H9 (cell line): ENCODE results near the gene ARHGEF5. TPM values are rescaled to one million over a fixed set of nuclear protein-coding genes. Genes with fewer than 3 reads are reported as not detected.
"Not testable (repeated sequence)": the region's sequence is repeated elsewhere in the genome, so short reads cannot be mapped to it uniquely, and the experiment has no call there.

Experiments used
- DNase-seq: peaks from one replicate; pipeline ENCODE4 v3.0.0-alpha.2; 2017
- H2AFZ ChIP-seq: one replicate; pipeline ENCODE4 v1.6.1; 2013; ENCODE audit warnings: mild to moderate bottlenecking, low read length, control low read depth, moderate library complexity
- H2AK5ac ChIP-seq: 2 replicates; pipeline ENCODE4 v1.6.1; 2013; ENCODE audit warnings: low read length, control low read depth, mixed read lengths; ENCODE audit not compliant: insufficient read length
- H2BK120ac ChIP-seq: one replicate; pipeline ENCODE4 v1.6.1; 2013; ENCODE audit warnings: low read depth, mild to moderate bottlenecking, low read length, control low read depth, inconsistent platforms; ENCODE audit not compliant: poor library complexity, severe bottlenecking
- H2BK12ac ChIP-seq: 2 replicates; pipeline ENCODE4 v1.6.1; 2013; ENCODE audit warnings: low read length, control low read depth, mixed read lengths, low read depth; ENCODE audit not compliant: insufficient read length
- H2BK15ac ChIP-seq: 2 replicates; pipeline ENCODE4 v1.6.1; 2013; ENCODE audit warnings: low read depth, low read length, control low read depth
- H2BK20ac ChIP-seq: one replicate; pipeline ENCODE4 v1.6.1; 2013; ENCODE audit warnings: low read depth, mild to moderate bottlenecking, low read length, control low read depth, inconsistent platforms; ENCODE audit not compliant: poor library complexity, severe bottlenecking
- H2BK5ac ChIP-seq: 2 replicates; pipeline ENCODE4 v1.6.1; 2013; ENCODE audit warnings: low read length, control low read depth, mixed read lengths; ENCODE audit not compliant: insufficient read length
- H3K14ac ChIP-seq: 2 replicates; pipeline ENCODE4 v1.6.1; 2013; ENCODE audit warnings: low read length, control low read depth; ENCODE audit not compliant: insufficient read depth
- H3K18ac ChIP-seq: 2 replicates; pipeline ENCODE4 v1.6.1; 2013; ENCODE audit warnings: low read depth, mild to moderate bottlenecking, mixed read lengths, low read length, control low read depth; ENCODE audit not compliant: insufficient read length
- H3K23ac ChIP-seq: 2 replicates; pipeline ENCODE4 v1.6.1; 2013; ENCODE audit warnings: low read length, control low read depth, mixed read lengths, low read depth; ENCODE audit not compliant: insufficient read length
- H3K23me2 ChIP-seq: 2 replicates; pipeline ENCODE4 v1.6.1; 2013; ENCODE audit warnings: low read depth, mild to moderate bottlenecking, mixed read lengths, low read length, control low read depth; ENCODE audit not compliant: insufficient read length, poor library complexity, severe bottlenecking
- H3K27ac ChIP-seq: 2 replicates; pipeline ENCODE4 v1.5.1; 2013; ENCODE audit warnings: low read length, control low read depth, mixed read lengths, low read depth; ENCODE audit not compliant: insufficient read length
- H3K27me3 ChIP-seq: 2 replicates; pipeline ENCODE4 v1.6.1; 2013; ENCODE audit warnings: low read length, control low read depth, inconsistent platforms; ENCODE audit not compliant: insufficient read depth
- H3K4ac ChIP-seq: 2 replicates; pipeline ENCODE4 v1.6.1; 2013; ENCODE audit warnings: low read depth, mild to moderate bottlenecking, control low read depth, inconsistent platforms, low read length, moderate library complexity
- H3K4me1 ChIP-seq: 2 replicates; pipeline ENCODE4 v1.6.1; 2013; ENCODE audit warnings: low read length, control low read depth, inconsistent platforms; ENCODE audit not compliant: insufficient read depth
- H3K4me2 ChIP-seq: 2 replicates; pipeline ENCODE4 v1.6.1; 2013; ENCODE audit warnings: low read length, control low read depth, mixed read lengths; ENCODE audit not compliant: insufficient read length, insufficient read depth
- H3K56ac ChIP-seq: 2 replicates; pipeline ENCODE4 v1.6.1; 2013; ENCODE audit warnings: low read depth, mild to moderate bottlenecking, mixed read lengths, low read length, control low read depth; ENCODE audit not compliant: insufficient read length
- H3K79me1 ChIP-seq: 2 replicates; pipeline ENCODE4 v1.6.1; 2013; ENCODE audit warnings: low read depth, mild to moderate bottlenecking, moderate library complexity, low read length, control low read depth, inconsistent platforms; ENCODE audit not compliant: insufficient read depth, poor library complexity, severe bottlenecking
- H3K79me2 ChIP-seq: 2 replicates; pipeline ENCODE4 v1.6.1; 2013; ENCODE audit warnings: low read length, control low read depth, inconsistent platforms; ENCODE audit not compliant: insufficient read depth
- H3K9ac ChIP-seq: 2 replicates; pipeline ENCODE4 v1.6.1; 2013; ENCODE audit warnings: low read length, control low read depth, mixed read lengths; ENCODE audit not compliant: insufficient read length; ENCODE audit errors: extremely low read depth
- H3K9me3 ChIP-seq: one replicate; pipeline ENCODE4 v1.6.1; 2013; ENCODE audit warnings: low read depth, low read length, inconsistent platforms; ENCODE audit not compliant: control insufficient read depth
- H3T11ph ChIP-seq: one replicate; pipeline ENCODE4 v1.6.1; 2013; ENCODE audit warnings: mild to moderate bottlenecking, low read length, control low read depth, inconsistent platforms
- H4K20me1 ChIP-seq: one replicate; pipeline ENCODE4 v1.6.1; 2013; ENCODE audit not compliant: control insufficient read depth, insufficient read length, insufficient read depth
- H4K5ac ChIP-seq: 2 replicates; pipeline ENCODE4 v1.6.1; 2013; ENCODE audit warnings: low read depth, mild to moderate bottlenecking, mixed read lengths, low read length, control low read depth; ENCODE audit not compliant: insufficient read length
- H4K8ac ChIP-seq: replicated peaks from 2 replicates; pipeline ENCODE4 v1.6.1; 2013; ENCODE audit warnings: low read length, control low read depth, mixed read lengths, low read depth; ENCODE audit not compliant: insufficient read length
- H4K91ac ChIP-seq: 2 replicates; pipeline ENCODE4 v1.6.1; 2013; ENCODE audit warnings: low read depth, mild to moderate bottlenecking, moderate library complexity, mixed read lengths, low read length, control low read depth; ENCODE audit not compliant: insufficient read length
- H3K27ac Mint-ChIP-seq, 3 experiments: 2 replicates in 2 of 3; 3 replicates in 1 of 3; pipeline ENCODE4 v1.8.0; 2020 to 2021; ENCODE audit warnings: mixed read lengths in 3 of 3, mild to moderate bottlenecking in 1 of 3, moderate library complexity in 1 of 3
- H3K27me3 Mint-ChIP-seq: 2 replicates; pipeline ENCODE4 v1.8.0; 2021; ENCODE audit warnings: low read depth, mild to moderate bottlenecking, moderate library complexity, mixed read lengths
- H3K36me3 Mint-ChIP-seq, 3 experiments: 2 replicates in 2 of 3; 3 replicates in 1 of 3; pipeline ENCODE4 v1.8.0; 2020 to 2021; ENCODE audit warnings: low read depth in 3 of 3, mixed read lengths in 3 of 3; ENCODE audit not compliant: insufficient read depth in 1 of 3
- H3K4me1 Mint-ChIP-seq, 2 experiments: 2 replicates each; pipeline ENCODE4 v1.8.0; 2020; ENCODE audit warnings: mixed read lengths in 2 of 2
- H3K4me3 Mint-ChIP-seq, 2 experiments: 2 replicates in 1 of 2; 3 replicates in 1 of 2; pipeline ENCODE4 v1.8.0; 2020 to 2021; ENCODE audit warnings: mild to moderate bottlenecking in 2 of 2, mixed read lengths in 2 of 2, moderate library complexity in 1 of 2
- H3K9me3 Mint-ChIP-seq, 2 experiments: 2 replicates in 1 of 2; 3 replicates in 1 of 2; pipeline ENCODE4 v1.8.0; 2020; ENCODE audit warnings: mild to moderate bottlenecking in 2 of 2, mixed read lengths in 2 of 2, moderate library complexity in 1 of 2
- WGBS: extraction: QIAGEN DNeasy Blood & Tissue Kit; methylation state at CpG from one replicate; pipeline ENCODE4 v1.1.7; 2013; ENCODE audit warnings: missing lambda C conversion rate, low lambda C conversion rate, mixed read lengths; ENCODE audit not compliant: insufficient read length; ENCODE audit errors: extremely low coverage; 5-methylcytosine and 5-hydroxymethylcytosine counted together
- total RNA-seq: library from RNA; stranded (reverse); gene quantifications from 2 replicates; pipeline ENCODE4 v1.2.1, GENCODE V29; 2021

Gene ARHGEF5
- total RNA-seq, 1 experiment from 2014 or later: 33.9 TPM

GRCh38 chr7:144367250-144367649 lies 12.0 kb downstream of the ARHGEF5 start:
- DNase-seq, H2AK5ac ChIP-seq, H3K4me1 Mint-ChIP-seq, H2BK12ac ChIP-seq, H3K9ac ChIP-seq, H3K4me3 Mint-ChIP-seq, H3K27ac ChIP-seq, H4K20me1 ChIP-seq, H3K27me3 ChIP-seq, H3K23ac ChIP-seq, H3K27me3 Mint-ChIP-seq, H3K4me1 ChIP-seq, H4K8ac ChIP-seq, H3K18ac ChIP-seq, H3K27ac Mint-ChIP-seq, H3T11ph ChIP-seq, H2BK5ac ChIP-seq, H3K4me2 ChIP-seq, H3K79me1 ChIP-seq, H3K9me3 Mint-ChIP-seq, H3K9me3 ChIP-seq, H4K91ac ChIP-seq, H2AFZ ChIP-seq, H3K14ac ChIP-seq, H2BK120ac ChIP-seq, H3K36me3 Mint-ChIP-seq, H3K4ac ChIP-seq, H3K79me2 ChIP-seq, H3K23me2 ChIP-seq, H4K5ac ChIP-seq, H3K56ac ChIP-seq, H2BK15ac ChIP-seq, H2BK20ac ChIP-seq: not testable (repeated sequence)
- WGBS: no CpG with 5 or more reads among the region's 9 CpGs

DNA sequence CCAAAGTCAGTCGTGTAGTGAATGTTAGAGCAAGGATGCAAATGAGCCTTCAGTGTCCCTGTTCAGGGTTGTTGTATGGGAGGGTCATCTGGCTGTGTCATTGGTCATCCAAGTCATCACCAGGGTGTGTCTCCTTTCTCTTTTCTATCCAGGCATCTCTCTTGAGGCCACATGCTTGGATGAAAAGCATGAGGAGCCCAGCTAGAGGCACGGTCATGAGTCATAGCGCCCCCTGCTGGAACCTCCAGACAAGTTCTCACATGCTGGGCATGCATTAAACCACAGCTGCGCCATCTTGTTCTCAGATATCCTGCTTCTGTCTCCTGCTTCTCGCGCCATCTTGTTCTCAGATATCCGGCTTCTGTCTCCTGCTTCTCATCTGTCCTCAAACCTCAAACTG lies 14.0 kb downstream of the ARHGEF5 start:
- H4K8ac ChIP-seq, H2BK15ac ChIP-seq, H3K4me3 Mint-ChIP-seq, H3K27me3 Mint-ChIP-seq, H2AFZ ChIP-seq, H3K18ac ChIP-seq, H3T11ph ChIP-seq, H3K9me3 Mint-ChIP-seq, DNase-seq, H4K20me1 ChIP-seq, H2AK5ac ChIP-seq, H3K27me3 ChIP-seq, H3K4ac ChIP-seq, H3K27ac ChIP-seq, H3K79me2 ChIP-seq, H3K56ac ChIP-seq, H3K9ac ChIP-seq, H3K4me2 ChIP-seq, H3K4me1 Mint-ChIP-seq, H2BK20ac ChIP-seq, H3K14ac ChIP-seq, H3K23ac ChIP-seq, H2BK12ac ChIP-seq, H2BK120ac ChIP-seq, H3K27ac Mint-ChIP-seq, H3K9me3 ChIP-seq, H4K5ac ChIP-seq, H3K4me1 ChIP-seq, H3K79me1 ChIP-seq, H3K23me2 ChIP-seq, H2BK5ac ChIP-seq, H4K91ac ChIP-seq, H3K36me3 Mint-ChIP-seq: not testable (repeated sequence)
- WGBS: no CpG with 5 or more reads among the region's 7 CpGs
